Activated CD8-positive, alpha-beta T cell treated with anti-CD3 and anti-CD28 coated beads for 36 hours (primary cell): ENCODE results near the gene PNMA1. TPM values are rescaled to one million over a fixed set of nuclear protein-coding genes. Genes with fewer than 3 reads are reported as not detected.

Source experiments
- ATAC-seq: fragments of 200-7000 bp; cut with Tn5 transposase; one replicate; pipeline ENCODE4 v1.10.0; 2021; ENCODE audit warnings: mild to moderate bottlenecking, moderate library complexity
- CTCF ChIA-PET: fragments of 350-600 bp; sonication (Branson Sonifier 250); formaldehyde crosslinking; loops from one replicate; lab custom pipeline; 2021; ENCODE audit warnings: antibody characterized with exemption; lab: Charles Lee
- POLR2A ChIA-PET: fragments of 350-600 bp; sonication (Branson Sonifier 250); formaldehyde crosslinking; loops from one replicate; lab custom pipeline; 2021; ENCODE audit warnings: antibody characterized with exemption; lab: Charles Lee
- DNase-seq: peaks from one replicate; pipeline ENCODE4 v3.0.0-alpha.2; 2020
- H3K27ac Mint-ChIP-seq: one replicate; pipeline ENCODE4 v1.8.0; 2021; ENCODE audit warnings: mild to moderate bottlenecking, mixed read lengths
- H3K27me3 Mint-ChIP-seq: one replicate; pipeline ENCODE4 v1.8.0; 2021; ENCODE audit warnings: mixed read lengths
- H3K36me3 Mint-ChIP-seq: one replicate; pipeline ENCODE4 v1.8.0; 2021; ENCODE audit warnings: low read depth, mixed read lengths
- H3K4me1 Mint-ChIP-seq: one replicate; pipeline ENCODE4 v1.8.0; 2021; ENCODE audit warnings: low read depth, mixed read lengths
- H3K4me3 Mint-ChIP-seq: one replicate; pipeline ENCODE4 v1.8.0; 2021; ENCODE audit warnings: mild to moderate bottlenecking, moderate library complexity, mixed read lengths
- H3K9me3 Mint-ChIP-seq: one replicate; pipeline ENCODE4 v1.8.0; 2021; ENCODE audit warnings: mixed read lengths
- CTCF ChIP-seq: fragments of 200-600 bp; IDR thresholded peaks from one replicate; pipeline ENCODE4 v1.8.0; 2022; ENCODE audit warnings: antibody characterized with exemption, mild to moderate bottlenecking
- intact Hi-C: fragments of 100-400 bp; cut with micrococcal nuclease; formaldehyde crosslinking; loops from one replicate; pipeline ENCODE4 v1.10.0; 2022
- total RNA-seq, 2 experiments: library from RNA; stranded (reverse); gene quantifications; one replicate each; pipeline ENCODE4 v1.2.3, GENCODE V29; 2021

Gene PNMA1
- total RNA-seq, 2 experiments from 2014 or later, result 22.9 to 24.1 TPM

GRCh38 chr14:73666583-73666982 is 47.6 kb downstream of the PNMA1 start:
- H3K27me3 Mint-ChIP-seq, result no peaks in the 10 kb centered on the region
- CTCF ChIA-PET, result no interaction called here
- no peak for DNase-seq
- POLR2A ChIA-PET, result no interaction called here
- H3K4me1 Mint-ChIP-seq, result peaks cover 2% of the 10 kb centered on the region
- intact Hi-C loops, result no loop called here
- no peak for TF ChIP-seq CTCF
- H3K36me3 Mint-ChIP-seq, result no peaks in the 10 kb centered on the region
- no peak overlapping the region for H3K4me3 Mint-ChIP-seq
- no peak overlapping the region for H3K27ac Mint-ChIP-seq
- ATAC-seq, result no peak
- no peaks in the 10 kb centered on the region for H3K9me3 Mint-ChIP-seq

GRCh38 chr14:73665130-73665529 is 49.1 kb downstream of the PNMA1 start:
- no peak for ATAC-seq
- no peaks in the 10 kb centered on the region for H3K27me3 Mint-ChIP-seq
- intact Hi-C loops, result no loop called here
- ChIA-PET POLR2A (no interaction called here), CTCF (no interaction called here)
- H3K27ac Mint-ChIP-seq, result no peak overlapping the region
- no peak overlapping the region for H3K4me3 Mint-ChIP-seq
- no peak for DNase-seq
- H3K36me3 Mint-ChIP-seq, result no peaks in the 10 kb centered on the region
- no peaks in the 10 kb centered on the region for H3K9me3 Mint-ChIP-seq
- H3K4me1 Mint-ChIP-seq, result peaks cover 2% of the 10 kb centered on the region
- no peak for TF ChIP-seq CTCF

GRCh38 chr14:73663548-73664212 is 50.5 kb downstream of the PNMA1 start:
- Mint-ChIP-seq H3K27ac (no peak overlapping the region), H3K4me1 (peaks cover 2% of the 10 kb centered on the region), H3K27me3 (no peaks in the 10 kb centered on the region), H3K9me3 (no peaks in the 10 kb centered on the region), H3K4me3 (no peak overlapping the region), H3K36me3 (no peaks in the 10 kb centered on the region)
- no peak for TF ChIP-seq CTCF
- ChIA-PET POLR2A (no interaction called here), CTCF (interaction anchor here (1.1 to 1.9 kb wide), 3 partner anchors 8 to 14 kb away, joined by 3 read pairs; no protein-coding TSS in a partner anchor)
- ATAC-seq (no peak), DNase-seq (no peak)
- intact Hi-C loops, result no loop called here

GRCh38 chr14:73662487-73662943 is 51.7 kb downstream of the PNMA1 start:
- no peak for TF ChIP-seq CTCF
- POLR2A ChIA-PET, result no interaction called here
- Mint-ChIP-seq H3K27ac (no peak overlapping the region), H3K27me3 (no peaks in the 10 kb centered on the region), H3K4me3 (no peak overlapping the region), H3K4me1 (peaks cover 2% of the 10 kb centered on the region), H3K36me3 (no peaks in the 10 kb centered on the region), H3K9me3 (no peaks in the 10 kb centered on the region)
- intact Hi-C loops, result no loop called here
- ATAC-seq (no peak), DNase-seq (no peak)
- CTCF ChIA-PET, result interaction anchor here (1.1 to 1.4 kb wide), 2 partner anchors 11 to 29 kb away, joined by 3 read pairs; no protein-coding TSS in a partner anchor

- DNase-seq (no peak), ATAC-seq (no peak)
- Mint-ChIP-seq H3K4me3 (no peak overlapping the region), H3K36me3 (no peaks in the 10 kb centered on the region), H3K27me3 (no peaks in the 10 kb centered on the region), H3K9me3 (no peaks in the 10 kb centered on the region), H3K4me1 (peaks cover 2% of the 10 kb centered on the region), H3K27ac (no peak overlapping the region)
- TF ChIP-seq CTCF, result no peak
- intact Hi-C loops, result no loop called here
- ChIA-PET CTCF (interaction anchor here (0.6 to 1.4 kb wide), 2 partner anchors 28 to 347 kb away, joined by 3 to 4 read pairs; no protein-coding TSS in a partner anchor), POLR2A (no interaction called here)
These were observed 52.3 kb downstream of the PNMA1 start for GRCh38 chr14:73661872-73662271.
